ENCODE data around the gene LRCH2. TPM values are rescaled to one million over a fixed set of nuclear protein-coding genes. Genes with fewer than 3 reads are reported as not detected.
A peak's percentile ranks its signal among the peaks of the same experiment; 100 is the strongest.
"Not testable (repeated sequence)": the region's sequence is repeated elsewhere in the genome, so short reads cannot be mapped to it uniquely, and the experiment has no call there.

LRCH2 gene
- total RNA-seq, 2 donors from 2014 or later: not detected

GRCh38 chrX:115234461-115234860 lies 565 bp upstream of the LRCH2 start:
- no peak overlapping the region for H3K4me3 Mint-ChIP-seq
- H3K27me3 Mint-ChIP-seq: peaks cover 6 to 39% of the 10 kb centered on the region in 2 donors
- ATAC-seq (no peak), DNase-seq (ENCODE audit: low spot score) (no peak)
- no peak overlapping the region for H3K27ac Mint-ChIP-seq
- no peaks in the 10 kb centered on the region for H3K9me3 Mint-ChIP-seq
- no peaks in the 10 kb centered on the region for H3K36me3 Mint-ChIP-seq
- H3K4me1 Mint-ChIP-seq (ENCODE audit: low read depth in 2 of 2): no peaks in the 10 kb centered on the region

DNA sequence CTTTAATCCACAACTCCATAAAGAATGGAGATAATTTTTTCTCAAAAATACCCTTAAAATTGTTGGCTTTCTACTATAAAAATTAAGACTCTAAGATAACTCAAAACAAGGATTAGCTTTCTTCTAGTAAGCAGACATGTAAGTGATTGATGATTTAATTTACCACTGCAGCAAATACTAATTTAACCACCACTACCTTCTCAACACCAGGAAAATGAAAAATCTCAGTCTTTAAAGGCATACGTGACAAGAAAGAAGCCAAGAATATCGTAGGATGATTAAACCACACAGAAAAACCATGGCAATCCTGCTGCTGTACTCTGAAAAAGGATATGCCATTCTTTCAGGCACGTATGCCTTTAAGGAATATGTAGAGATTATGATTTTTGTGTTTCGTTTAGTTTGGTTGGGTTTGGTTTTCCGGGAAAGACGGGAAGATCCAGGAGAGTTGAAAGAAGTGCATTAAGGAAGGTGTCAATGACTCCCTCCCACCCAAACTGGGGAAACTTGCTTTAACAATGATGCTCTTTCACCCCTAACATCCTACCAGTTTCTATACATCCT lies 881 bp downstream of the LRCH2 start:
- no peaks in the 10 kb centered on the region for H3K4me1 Mint-ChIP-seq (ENCODE audit: low read depth in 2 of 2)
- no peaks in the 10 kb centered on the region for H3K36me3 Mint-ChIP-seq
- H3K4me3 Mint-ChIP-seq: no peak overlapping the region
- ATAC-seq: no peak
- peaks cover 6 to 39% of the 10 kb centered on the region in 2 donors for H3K27me3 Mint-ChIP-seq
- no peaks in the 10 kb centered on the region for H3K9me3 Mint-ChIP-seq
- no peak overlapping the region for H3K27ac Mint-ChIP-seq
- no peak for DNase-seq (ENCODE audit: low spot score)

DNA sequence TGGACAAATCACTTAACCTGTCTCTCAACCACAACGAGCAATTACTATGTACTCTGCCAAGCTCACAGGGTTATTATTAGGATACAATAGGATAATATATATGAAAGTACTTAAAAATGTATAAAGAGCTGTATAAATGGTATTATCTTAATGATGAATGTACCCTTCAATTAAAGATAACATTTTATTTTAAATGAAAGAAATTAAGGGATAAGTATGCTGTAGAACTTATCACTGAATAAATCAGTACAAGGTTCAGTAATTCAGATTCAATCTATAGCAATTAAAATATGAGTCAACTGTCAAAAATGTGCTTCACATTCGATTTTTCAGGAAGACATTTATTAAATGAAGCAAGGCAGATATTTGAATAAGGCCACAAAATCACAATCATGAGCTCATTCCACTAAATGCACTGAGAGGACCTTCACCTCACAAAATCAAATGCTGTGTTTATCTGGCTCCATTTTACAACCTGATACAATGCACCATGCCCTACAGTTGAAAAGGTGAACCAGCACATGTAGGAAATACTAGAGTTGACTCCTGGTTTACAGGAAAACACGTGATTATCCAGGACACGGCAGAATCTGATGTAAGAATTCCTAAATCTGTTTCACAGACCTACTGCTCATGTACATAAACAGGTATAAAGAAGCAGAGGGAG lies 4.4 kb downstream of the LRCH2 start:
- no peaks in the 10 kb centered on the region for H3K4me1 Mint-ChIP-seq (ENCODE audit: low read depth in 2 of 2)
- H3K27ac Mint-ChIP-seq: no peak overlapping the region
- H3K9me3 Mint-ChIP-seq: no peaks in the 10 kb centered on the region
- ATAC-seq: no peak
- H3K36me3 Mint-ChIP-seq: no peaks in the 10 kb centered on the region
- no peak for DNase-seq (ENCODE audit: low spot score)
- peaks cover 6 to 30% of the 10 kb centered on the region in 2 donors for H3K27me3 Mint-ChIP-seq
- H3K4me3 Mint-ChIP-seq: no peak overlapping the region

DNA sequence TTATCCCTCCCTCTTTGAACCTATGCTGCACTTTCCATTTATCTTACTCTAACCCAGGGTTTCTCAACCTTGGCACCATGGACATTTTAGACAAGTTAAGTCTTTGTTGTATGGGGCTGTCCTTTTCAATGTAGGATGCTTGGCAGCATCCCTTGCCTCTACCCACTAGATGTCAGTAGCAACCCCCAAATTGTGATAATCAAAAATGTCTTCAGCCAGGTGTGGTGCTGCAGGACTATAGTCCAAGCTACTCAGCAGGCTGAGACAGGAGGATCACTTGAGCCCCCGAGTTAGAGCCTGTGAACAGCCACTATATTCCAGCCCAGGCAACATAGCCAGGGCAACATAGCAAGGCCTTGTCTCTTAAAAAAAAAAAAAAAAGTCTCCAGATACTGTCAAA lies 7.0 kb downstream of the LRCH2 start:
- Mint-ChIP-seq H3K36me3 (no peaks in the 10 kb centered on the region), H3K4me1 (ENCODE audit: low read depth in 2 of 2) (no peaks in the 10 kb centered on the region), H3K27me3 (peaks cover 3 to 25% of the 10 kb centered on the region in 2 donors), H3K4me3 (no peak overlapping the region), H3K9me3 (no peaks in the 10 kb centered on the region), H3K27ac (no peak overlapping the region)
- no peak for DNase-seq (ENCODE audit: low spot score)
- ATAC-seq: no peak

GRCh38 chrX:115217346-115217745 lies 16.6 kb downstream of the LRCH2 start:
- ATAC-seq; H3K27ac Mint-ChIP-seq; H3K9me3 Mint-ChIP-seq; DNase-seq (ENCODE audit: low spot score); H3K4me3 Mint-ChIP-seq; H3K4me1 Mint-ChIP-seq (ENCODE audit: low read depth in 2 of 2); H3K36me3 Mint-ChIP-seq: not testable (repeated sequence)
- peaks cover 0 to 13% of the 10 kb centered on the region in 2 donors for H3K27me3 Mint-ChIP-seq

DNA sequence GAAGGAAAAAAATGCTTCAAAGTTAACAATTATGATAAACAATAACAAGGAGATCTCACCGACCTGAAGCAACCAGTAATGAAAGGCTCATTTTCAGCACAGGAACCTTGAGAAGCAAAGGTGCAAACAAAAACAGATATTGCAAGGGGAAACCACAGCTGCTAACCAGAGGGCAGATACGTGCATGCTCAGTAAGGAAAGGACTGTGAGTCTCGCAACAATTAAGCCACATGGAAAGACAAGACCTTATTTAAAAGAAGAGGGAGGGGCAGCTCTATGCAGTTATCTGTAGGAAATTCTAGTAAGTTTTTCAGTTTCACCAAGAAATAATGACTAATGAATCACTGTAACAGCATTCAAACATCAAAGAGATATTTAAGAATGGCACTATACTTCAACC lies 19.3 kb downstream of the LRCH2 start:
- H3K27me3 Mint-ChIP-seq: peaks cover 0 to 9% of the 10 kb centered on the region in 2 donors
- no peak overlapping the region for H3K27ac Mint-ChIP-seq
- no peaks in the 10 kb centered on the region for H3K36me3 Mint-ChIP-seq
- DNase-seq (ENCODE audit: low spot score) (no peak), ATAC-seq (no peak)
- H3K9me3 Mint-ChIP-seq: no peaks in the 10 kb centered on the region
- H3K4me3 Mint-ChIP-seq: no peak overlapping the region
- H3K4me1 Mint-ChIP-seq (ENCODE audit: low read depth in 2 of 2): no peaks in the 10 kb centered on the region

- Mint-ChIP-seq H3K36me3 (no peaks in the 10 kb centered on the region), H3K4me3 (no peak overlapping the region), H3K4me1 (ENCODE audit: low read depth in 2 of 2) (no peaks in the 10 kb centered on the region), H3K27ac (no peak overlapping the region), H3K27me3 (peaks cover 0 to 9% of the 10 kb centered on the region in 2 donors), H3K9me3 (no peaks in the 10 kb centered on the region)
- DNase-seq (ENCODE audit: low spot score): no peak
- no peak for ATAC-seq
Measured at GRCh38 chrX:115214151-115214550, 19.7 kb downstream of the LRCH2 start.

DNA sequence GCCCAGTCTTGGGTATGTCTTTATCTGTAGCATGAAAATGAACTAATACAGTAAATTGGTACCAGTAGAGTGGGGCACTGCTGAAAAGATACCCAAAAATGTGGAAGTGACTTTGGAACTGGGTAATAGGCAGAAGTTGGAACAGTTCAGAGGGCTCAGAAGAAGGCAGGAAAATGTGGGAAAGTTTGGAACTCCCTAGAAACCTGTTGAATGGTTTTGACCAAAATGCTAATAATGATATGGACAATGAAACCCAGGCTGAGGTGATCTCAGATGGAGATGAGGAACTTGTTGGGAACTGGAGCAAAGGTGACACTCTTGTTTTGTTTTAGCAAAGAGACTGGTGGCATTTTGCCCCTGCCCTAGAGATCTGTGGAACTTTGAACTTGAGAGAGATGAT lies 24.3 kb downstream of the LRCH2 start:
- H3K4me3 Mint-ChIP-seq; H3K9me3 Mint-ChIP-seq; H3K36me3 Mint-ChIP-seq; H3K4me1 Mint-ChIP-seq (ENCODE audit: low read depth in 2 of 2); H3K27ac Mint-ChIP-seq; ATAC-seq; H3K27me3 Mint-ChIP-seq; DNase-seq (ENCODE audit: low spot score): not testable (repeated sequence)

GRCh38 chrX:115204040-115204439 lies 29.9 kb downstream of the LRCH2 start:
- Mint-ChIP-seq H3K27me3 (peaks cover 0 to 8% of the 10 kb centered on the region in 2 donors), H3K27ac (no peak overlapping the region), H3K36me3 (no peaks in the 10 kb centered on the region), H3K4me3 (no peak overlapping the region), H3K4me1 (ENCODE audit: low read depth in 2 of 2) (no peaks in the 10 kb centered on the region), H3K9me3 (no peaks in the 10 kb centered on the region)
- ATAC-seq (peak in 1 of 2 donors; percentile 15), DNase-seq (ENCODE audit: low spot score) (no peak)

DNA sequence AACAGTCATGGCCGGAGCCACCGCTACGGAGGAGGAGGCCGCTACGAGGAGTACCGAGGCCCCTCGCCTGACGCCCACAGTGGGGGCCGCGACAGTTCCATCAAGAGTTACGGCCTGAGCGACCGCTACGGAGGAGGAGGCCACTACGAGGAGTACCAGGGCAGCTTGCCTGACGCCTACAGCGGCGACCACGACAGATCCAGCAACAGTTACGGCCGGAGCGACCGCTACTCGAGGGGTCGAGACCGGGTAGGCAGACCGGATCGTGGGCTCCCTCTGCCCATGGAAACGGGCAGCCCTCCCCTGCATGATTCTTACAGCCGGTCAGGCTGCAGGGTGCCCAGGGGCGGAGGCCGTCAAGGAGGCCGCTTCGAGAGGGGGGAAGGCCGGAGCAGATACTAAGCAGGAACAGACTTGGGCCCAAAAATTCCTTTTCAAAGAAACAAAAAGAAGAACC lies 41.6 kb downstream of the LRCH2 start:
- Mint-ChIP-seq H3K27me3 (peaks cover 0 to 8% of the 10 kb centered on the region in 2 donors), H3K27ac (no peak overlapping the region), H3K36me3 (no peaks in the 10 kb centered on the region), H3K4me1 (ENCODE audit: low read depth in 2 of 2) (no peaks in the 10 kb centered on the region), H3K4me3 (no peak overlapping the region), H3K9me3 (peaks cover 4% of the 10 kb centered on the region)
- no peak for ATAC-seq
- DNase-seq (ENCODE audit: low spot score): no peak

DNA sequence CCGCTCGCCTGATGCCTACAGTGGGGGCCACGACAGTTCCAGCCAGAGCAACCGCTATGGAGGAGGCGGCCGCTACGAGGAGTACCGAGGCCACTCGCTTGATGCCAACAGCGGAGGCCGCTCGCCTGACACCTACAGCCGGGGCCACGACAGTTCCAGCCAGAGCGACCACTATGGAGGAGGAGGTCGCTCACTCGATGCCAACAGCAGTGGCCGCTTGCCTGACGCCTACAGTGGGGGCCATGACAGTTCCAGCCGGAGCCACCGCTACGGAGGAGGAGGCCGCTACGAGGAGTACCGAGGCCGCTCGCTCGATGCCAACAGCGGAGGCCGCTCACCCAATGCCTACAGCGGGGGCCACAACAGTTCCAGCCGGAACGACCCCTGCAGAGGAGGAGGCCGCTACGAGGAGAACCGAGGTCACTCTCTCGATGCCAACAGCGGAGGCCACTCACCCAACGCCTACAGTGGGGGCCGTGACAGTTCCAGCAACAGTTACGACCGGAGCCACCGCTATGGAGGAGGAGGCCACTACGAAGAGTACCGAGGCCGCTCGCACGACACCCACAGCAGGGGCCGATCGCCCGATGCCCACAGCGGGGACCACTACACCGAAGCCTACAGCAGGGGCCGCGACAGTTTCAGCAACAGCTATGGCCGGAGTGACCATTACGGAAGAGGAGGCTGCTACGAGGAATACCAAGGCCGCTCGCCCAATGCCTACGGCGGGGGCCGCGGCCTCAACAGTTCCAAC lies 42.2 kb downstream of the LRCH2 start:
- no peak overlapping the region for H3K4me3 Mint-ChIP-seq
- ATAC-seq: no peak
- no peaks in the 10 kb centered on the region for H3K36me3 Mint-ChIP-seq
- peaks cover 0 to 7% of the 10 kb centered on the region in 2 donors for H3K27me3 Mint-ChIP-seq
- H3K27ac Mint-ChIP-seq: no peak overlapping the region
- DNase-seq (ENCODE audit: low spot score): no peak
- no peaks in the 10 kb centered on the region for H3K4me1 Mint-ChIP-seq (ENCODE audit: low read depth in 2 of 2)
- H3K9me3 Mint-ChIP-seq: peaks cover 4% of the 10 kb centered on the region

- ATAC-seq (no peak), DNase-seq (ENCODE audit: low spot score) (no peak)
- Mint-ChIP-seq H3K9me3 (peaks cover 4% of the 10 kb centered on the region), H3K27ac (no peak overlapping the region), H3K4me1 (ENCODE audit: low read depth in 2 of 2) (no peaks in the 10 kb centered on the region), H3K27me3 (peaks cover 0 to 5% of the 10 kb centered on the region in 2 donors), H3K4me3 (no peak overlapping the region), H3K36me3 (no peaks in the 10 kb centered on the region)
Measured at GRCh38 chrX:115190636-115191489, 43.0 kb downstream of the LRCH2 start.

All from natural killer cell treated with Interleukin-12 subunit alpha and Interleukin-12 subunit beta and Interleukin-15 and Interleukin-18, amount 100 ng/mL, for 72 hours (primary cell).